HCT116 (cell line): ENCODE measurements around the gene MAML2. TPM values are rescaled to one million over a fixed set of nuclear protein-coding genes. Genes with fewer than 3 reads are reported as not detected.

Experiments used
- ATAC-seq: fragments of 200-7000 bp; cut with Tn5 transposase; 2 replicates; pipeline ENCODE4 v1.9.1; 2020; ENCODE audit warnings: mild to moderate bottlenecking, moderate library complexity
- BruUV-seq: library from RNA; stranded (reverse); fragments of 400-500 nt; replicated peaks from 2 replicates; lab custom pipeline; 2021; lab: Mats Ljungman, UMichigan
- CTCF ChIA-PET: fragments of 300-600 bp; sonication (Branson Sonifier 250); formaldehyde crosslinking; loops from one replicate; lab custom pipeline; 2021; ENCODE audit warnings: antibody characterized with exemption; lab: Charles Lee
- POLR2A ChIA-PET: fragments of 300-600, 350-600 bp; sonication (Branson Sonifier 250); formaldehyde crosslinking; loops from one replicate; lab custom pipeline; 2021; ENCODE audit warnings: antibody characterized with exemption; lab: Charles Lee
- RAD21 ChIA-PET, 2 experiments: fragments of 300-600 bp; sonication (Branson Sonifier 250); formaldehyde crosslinking; loops; one replicate each; lab custom pipeline; 2023; ENCODE audit warnings: low total read pairs in 2 of 2; ENCODE audit not compliant: uncharacterized antibody in 2 of 2, unreplicated experiment in 2 of 2, low non-redundant PET in 1 of 2; lab: Charles Lee
- DNase-seq: peaks from one replicate; pipeline ENCODE4 v3.0.0-alpha.2; 2010; ENCODE audit warnings: low read depth, low spot score
- H2AFZ ChIP-seq: fragments of 200-600 bp; shearing (Covaris generic), sonication (generic); 2 replicates; pipeline ENCODE4 v1.6.1; 2017; ENCODE audit warnings: low read depth, mixed run types, mixed read lengths, antibody characterized with exemption, low read length; ENCODE audit not compliant: poor library complexity, severe bottlenecking
- H3K27ac ChIP-seq: 2 replicates; pipeline ENCODE4 v1.5.1; 2012; ENCODE audit warnings: low read depth, low read length
- H3K27me3 ChIP-seq: fragments of 200-600 bp; sonication (generic); 2 replicates; pipeline ENCODE4 v1.6.1; 2016; ENCODE audit warnings: mixed run types, low read length, mixed read lengths; ENCODE audit not compliant: insufficient read depth
- H3K36me3 ChIP-seq, 2 experiments: fragments of 200-500 bp in 1 of 2; fragments of 200-600 bp in 1 of 2; sonication (Bioruptor generic) in 1 of 2; sonication (generic) in 1 of 2; 2 replicates each; pipeline versions ENCODE4 v1.5.1 to v1.6.1; 2014 to 2016; ENCODE audit warnings: low read length in 2 of 2, inconsistent platforms in 1 of 2, mixed read lengths in 1 of 2, mixed run types in 1 of 2; ENCODE audit not compliant: insufficient read depth in 2 of 2, control insufficient read depth in 1 of 2
- H3K4me1 ChIP-seq, 2 experiments: fragments of 200-600 bp in 1 of 2; sonication (generic) in 1 of 2; 2 replicates each; pipeline versions ENCODE4 v1.5.1 to v1.6.1; 2012 to 2017; ENCODE audit warnings: low read length in 2 of 2, inconsistent platforms in 1 of 2, mild to moderate bottlenecking in 1 of 2, mixed read lengths in 1 of 2, mixed run types in 1 of 2, moderate library complexity in 1 of 2; ENCODE audit not compliant: insufficient read depth in 2 of 2, control insufficient read depth in 1 of 2
- H3K4me2 ChIP-seq: fragments of 200-600 bp; sonication (generic); 2 replicates; pipeline ENCODE4 v1.6.1; 2017; ENCODE audit warnings: mixed run types, low read length, mixed read lengths
- H3K4me3 ChIP-seq, 2 experiments: fragments of 200-600 bp in 1 of 2; sonication (generic) in 1 of 2; replicated peaks in 1 of 2; 2 replicates each; pipeline ENCODE4 v1.5.1; 2011 to 2016; ENCODE audit warnings: low read length in 2 of 2, control low read depth in 1 of 2, low read depth in 1 of 2, mild to moderate bottlenecking in 1 of 2, mixed read lengths in 1 of 2, mixed run types in 1 of 2
- H3K79me2 ChIP-seq: fragments of 200-600 bp; sonication (generic); 2 replicates; pipeline ENCODE4 v1.6.1; 2017; ENCODE audit warnings: mild to moderate bottlenecking, mixed run types, low read length, moderate library complexity, mixed read lengths; ENCODE audit not compliant: insufficient read depth
- H3K9ac ChIP-seq: fragments of 200-600 bp; sonication (generic); 2 replicates; pipeline ENCODE4 v1.6.1; 2016; ENCODE audit warnings: low read length, mixed read lengths
- H3K9me2 ChIP-seq: fragments of 200-600 bp; sonication (generic), shearing (Covaris generic); 2 replicates; pipeline ENCODE4 v1.6.1; 2017; ENCODE audit warnings: mixed run types, mild to moderate bottlenecking, moderate library complexity; ENCODE audit not compliant: insufficient read depth
- H3K9me3 ChIP-seq, 2 experiments: fragments of 200-500 bp in 1 of 2; fragments of 200-600 bp in 1 of 2; sonication (Bioruptor generic) in 1 of 2; sonication (generic) in 1 of 2; 2 replicates each; pipeline ENCODE4 v1.6.1; 2014 to 2017; ENCODE audit warnings: low read length in 2 of 2, mixed read lengths in 2 of 2, inconsistent platforms in 1 of 2, low read depth in 1 of 2, mild to moderate bottlenecking in 1 of 2, mixed run types in 1 of 2, moderate library complexity in 1 of 2; ENCODE audit not compliant: control insufficient read depth in 1 of 2, insufficient read depth in 1 of 2
- H4K20me1 ChIP-seq: fragments of 200-600 bp; sonication (generic), shearing (Covaris generic); 2 replicates; pipeline ENCODE4 v1.6.1; 2017; ENCODE audit warnings: mixed run types, mild to moderate bottlenecking, moderate library complexity; ENCODE audit not compliant: insufficient read depth
- CBX3 ChIP-seq: IDR thresholded peaks from 2 replicates; pipeline ENCODE4 v1.6.1; 2012; ENCODE audit warnings: low read depth
- CTCF ChIP-seq, 3 experiments: fragments of 200-600 bp in 1 of 3; sonication (generic) in 1 of 3; IDR thresholded peaks in 2 of 3; conservative IDR thresholded peaks in 1 of 3; 2 replicates each; pipeline ENCODE4 v1.5.1; 2012 to 2017; ENCODE audit warnings: low read depth in 2 of 3, low read length in 2 of 3, antibody characterized with exemption in 1 of 3, borderline replicate concordance in 1 of 3, control low read depth in 1 of 3, mild to moderate bottlenecking in 1 of 3, mixed read lengths in 1 of 3, mixed run types in 1 of 3, moderate library complexity in 1 of 3; ENCODE audit not compliant: insufficient read depth in 1 of 3
- EGR1 ChIP-seq: IDR thresholded peaks from 2 replicates; pipeline ENCODE4 v1.6.1; 2012; ENCODE audit warnings: low read depth
- ELF1 ChIP-seq: IDR thresholded peaks from 2 replicates; pipeline ENCODE4 v1.6.1; 2012; ENCODE audit warnings: low read depth, borderline replicate concordance
- EZH2 ChIP-seq: fragments of 200-600 bp; sonication (generic); IDR thresholded peaks from 2 replicates; pipeline ENCODE4 v1.6.1; 2017; ENCODE audit warnings: antibody characterized with exemption, mixed run types
- EZH2phosphoT487 ChIP-seq: fragments of 200-600 bp; IDR thresholded peaks from 2 replicates; pipeline ENCODE4 v1.6.1; 2018; ENCODE audit warnings: antibody characterized with exemption, borderline replicate concordance
- FOSL1 ChIP-seq: IDR thresholded peaks from 2 replicates; pipeline ENCODE4 v1.6.1; 2012; ENCODE audit warnings: low read depth
- JUND ChIP-seq: IDR thresholded peaks from 2 replicates; pipeline ENCODE4 v1.6.1; 2012
- MAX ChIP-seq: IDR thresholded peaks from 2 replicates; pipeline ENCODE4 v1.6.1; 2012
- POLR2A ChIP-seq: IDR thresholded peaks from 2 replicates; pipeline ENCODE4 v1.7.0; 2011; ENCODE audit warnings: borderline replicate concordance; ENCODE audit not compliant: insufficient read depth, insufficient read length; ENCODE audit errors: extremely low read depth
- POLR2AphosphoS5 ChIP-seq: IDR thresholded peaks from 2 replicates; pipeline ENCODE4 v1.6.1; 2011; ENCODE audit warnings: mild to moderate bottlenecking, low read depth, low read length, moderate library complexity
- RAD21 ChIP-seq: IDR thresholded peaks from 2 replicates; pipeline ENCODE4 v1.6.1; 2012; ENCODE audit warnings: low read depth, mild to moderate bottlenecking
- REST ChIP-seq: IDR thresholded peaks from 2 replicates; pipeline ENCODE4 v1.6.1; 2012; ENCODE audit warnings: low read depth
- SIN3A ChIP-seq: IDR thresholded peaks from 2 replicates; pipeline ENCODE4 v1.6.1; 2012; ENCODE audit warnings: low read depth
- SP1 ChIP-seq: IDR thresholded peaks from 2 replicates; pipeline ENCODE4 v1.6.1; 2012; ENCODE audit warnings: low read depth
- SRF ChIP-seq: IDR thresholded peaks from 2 replicates; pipeline ENCODE4 v1.6.1; 2012; ENCODE audit warnings: low read depth
- TCF7L2 ChIP-seq: IDR thresholded peaks from 2 replicates; pipeline ENCODE4 v1.7.0; 2011; ENCODE audit warnings: borderline replicate concordance, inconsistent platforms; ENCODE audit not compliant: insufficient read depth, insufficient read length; ENCODE audit errors: extremely low read depth
- YY1 ChIP-seq: IDR thresholded peaks from 2 replicates; pipeline ENCODE4 v1.6.1; 2011; ENCODE audit warnings: low read length, low read depth, moderate library complexity, mild to moderate bottlenecking; ENCODE audit not compliant: insufficient replicate concordance; ENCODE audit errors: extremely low read depth
- ZFX ChIP-seq: fragments of 450-650 bp; IDR thresholded peaks from 2 replicates; pipeline ENCODE4 v1.6.1; 2017
- ZNF274 ChIP-seq: fragments of 200-500 bp; sonication (Bioruptor generic); IDR thresholded peaks from 2 replicates; pipeline ENCODE4 v1.6.1; 2014; ENCODE audit warnings: mild to moderate bottlenecking, low read depth, low read length, inconsistent platforms
- intact Hi-C: fragments of 100-400 bp; cut with micrococcal nuclease; formaldehyde crosslinking; loops from 2 replicates; pipeline ENCODE4 v1.10.0; 2022
- total RNA-seq: library from RNA; stranded (reverse); gene quantifications from one replicate; pipeline ENCODE4 v1.2.1, GENCODE V29; 2021; ENCODE audit not compliant: unreplicated experiment

Gene MAML2
- total RNA-seq, 1 experiment from 2014 or later, result 2.6 TPM

DNA sequence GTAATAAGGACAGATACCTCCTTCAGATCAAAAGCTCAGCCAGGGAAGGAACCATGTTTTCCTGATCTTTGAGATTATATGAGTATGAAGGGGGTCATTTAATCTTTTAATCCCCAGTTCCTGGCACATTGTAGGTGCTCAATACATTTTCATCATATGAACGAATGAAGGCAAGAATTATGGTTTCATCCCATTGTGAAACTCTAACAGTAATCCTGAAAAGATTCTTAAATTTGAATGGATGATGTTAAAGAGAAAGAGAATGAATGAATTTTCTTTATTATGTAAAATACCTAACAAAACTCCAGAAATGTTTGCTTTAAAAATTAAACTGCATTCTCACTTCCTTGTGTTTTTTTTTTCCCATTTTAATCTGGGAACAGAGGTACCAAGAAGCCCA lies 256.9 kb downstream of the MAML2 start:
- no peaks in the 10 kb centered on the region for H3K9me2 ChIP-seq
- intact Hi-C loops, result no loop called here
- no peaks in the 10 kb centered on the region for H3K36me3 ChIP-seq
- CTCF ChIA-PET, result no interaction called here
- H3K79me2 ChIP-seq, result no peaks in the 10 kb centered on the region
- H3K9me3 ChIP-seq, result no peaks in the 10 kb centered on the region
- POLR2A ChIA-PET, result no interaction called here
- no peak overlapping the region for H3K27ac ChIP-seq
- no peak overlapping the region for H3K4me2 ChIP-seq
- TF ChIP-seq ZNF274 (no peak), REST (no peak), YY1 (no peak), FOSL1 (no peak), EGR1 (no peak), MAX (no peak), POLR2AphosphoS5 (no peak), SIN3A (no peak), TCF7L2 (no peak), SRF (no peak), CBX3 (no peak), POLR2A (no peak), RAD21 (no peak), ZFX (no peak), CTCF (IDR thresholded peaks at IDR 0.05 in 2 of 3, conservative IDR thresholded peaks at IDR 0.05 in 1 of 3; ENCODE audit: borderline replicate concordance in 1 of 3, insufficient read depth in 1 of 3, low read depth in 2 of 3, low read length in 2 of 3) (no peak), SP1 (no peak), JUND (no peak), ELF1 (no peak), EZH2phosphoT487 (no peak), EZH2 (no peak)
- H2AFZ ChIP-seq, result no peak overlapping the region
- H3K9ac ChIP-seq, result no peak overlapping the region
- H3K27me3 ChIP-seq, result no peaks in the 10 kb centered on the region; the same call in 1 of the 2 replicates
- no peaks in the 10 kb centered on the region for H3K4me1 ChIP-seq
- no peak for ATAC-seq
- H4K20me1 ChIP-seq, result no peaks in the 10 kb centered on the region
- RAD21 ChIA-PET, result no interaction called here
- BruUV-seq, result no TSS peak
- DNase-seq, result no peak
- H3K4me3 ChIP-seq, result no peak overlapping the region
